Middle frontal gyrus (tissue), 1 donor: ENCODE measurements around the gene TMEM132C.
"Not testable (repeated sequence)": the region's sequence is repeated elsewhere in the genome, so short reads cannot be mapped to it uniquely, and the experiment has no call there.

Source experiments
- DNase-seq: peaks from one replicate; pipeline ENCODE4 v3.0.0-alpha.2; 2015; ENCODE audit warnings: low spot score; ENCODE audit errors: extremely low spot score

Gene TMEM132C

GRCh38 chr12:128267131-128267622 is at the start of gene TMEM132C:
Gene TMEM132C, plus strand, starts transcription at chr12:128267170. Its CDS starts 233 bp downstream, at chr12:128267403.
- DNase-seq = no peak

GRCh38 chr12:128224226-128224625 is 42.7 kb upstream of the TMEM132C start:
- DNase-seq = no peak

GRCh38 chr12:128228581-128228980 is 38.4 kb upstream of the TMEM132C start:
- no peak for DNase-seq

GRCh38 chr12:128235635-128236417 is 31.1 kb upstream of the TMEM132C start:
- no peak for DNase-seq

- no peak for DNase-seq
Measured at GRCh38 chr12:128236525-128236924, 30.4 kb upstream of the TMEM132C start.

GRCh38 chr12:128240745-128241144 is 26.2 kb upstream of the TMEM132C start:
- no peak for DNase-seq

- no peak for DNase-seq
Measured at GRCh38 chr12:128245121-128245520, 21.8 kb upstream of the TMEM132C start.

- DNase-seq = no peak
Measured at GRCh38 chr12:128245905-128246304, 21.1 kb upstream of the TMEM132C start.

- no peak for DNase-seq
Measured at GRCh38 chr12:128250096-128250495, 16.9 kb upstream of the TMEM132C start.

GRCh38 chr12:128253829-128254228 is 13.1 kb upstream of the TMEM132C start:
- not testable (repeated sequence) for DNase-seq

- peak; percentile 69 for DNase-seq
Measured at GRCh38 chr12:128258866-128259555, 8.0 kb upstream of the TMEM132C start.

GRCh38 chr12:128259556-128260070 is 7.4 kb upstream of the TMEM132C start:
- peak; percentile 59 for DNase-seq

- no peak for DNase-seq
Measured at GRCh38 chr12:128261757-128262156, 5.2 kb upstream of the TMEM132C start.

- no peak for DNase-seq
Measured at GRCh38 chr12:128265566-128265965, 1.4 kb upstream of the TMEM132C start.

GRCh38 chr12:128266086-128266485 is 884 bp upstream of the TMEM132C start:
- DNase-seq = no peak

- DNase-seq = no peak
Measured at GRCh38 chr12:128266541-128267130, 334 bp upstream of the TMEM132C start.

- no peak for DNase-seq
Measured at GRCh38 chr12:128267651-128268378, 845 bp downstream of the TMEM132C start.

- no peak for DNase-seq
Measured at GRCh38 chr12:128268379-128268995, 1.5 kb downstream of the TMEM132C start.

- DNase-seq = no peak
Measured at GRCh38 chr12:128269181-128269591, 2.2 kb downstream of the TMEM132C start.

GRCh38 chr12:128276471-128276870 is 9.5 kb downstream of the TMEM132C start:
- DNase-seq = no peak

- DNase-seq = no peak
Measured at GRCh38 chr12:128286970-128287369, 20.0 kb downstream of the TMEM132C start.
